CD8-positive, alpha-beta memory T cell (primary cell): Measurements from ENCODE around the gene MLLT10. TPM values are rescaled to one million over a fixed set of nuclear protein-coding genes. Genes with fewer than 3 reads are reported as not detected.

Experiments
- polyA plus RNA-seq: library from polyadenylated mRNA; unstranded; fragments of 300-500 nt; fragmentation: Illumina TruSeq; gene quantifications from one replicate; pipeline ENCODE4 v1.2.3, GENCODE V29; 2021
- total RNA-seq, 2 experiments: library from RNA; stranded (reverse); gene quantifications; one replicate each; pipeline ENCODE4 v1.2.3, GENCODE V29; 2021

The MLLT10 gene
- total and polyA plus RNA-seq, 3 experiments from 2014 or later: 7.4 to 37.2 (median 35.6) TPM

Other genes starting within 250 kb of the MLLT10 start
- under 1 TPM; 0.24 to 0.35 TPM for gene SKIDA1, start 8.6 kb upstream of the MLLT10 start, total RNA-seq
- gene SKIDA1, start 8.6 kb upstream of the MLLT10 start, polyA plus RNA-seq: 0.20 TPM